WTC11 (cell line): ENCODE data around the gene CPEB3.

Experiments used
- ATF2 ChIP-seq: sonication (generic); formaldehyde crosslinking; IDR thresholded peaks from 2 replicates; pipeline ENCODE4 v1.8.1; 2022; ENCODE audit warnings: low read depth, missing genetic modification reagents, borderline replicate concordance
- CREB1 ChIP-seq: sonication (generic); formaldehyde crosslinking; IDR thresholded peaks from 2 replicates; pipeline ENCODE4 v1.8.0; 2023; ENCODE audit warnings: mild to moderate bottlenecking, missing genetic modification reagents
- CTCF ChIP-seq: fragments of 200-600 bp; IDR thresholded peaks from 2 replicates; pipeline ENCODE4 v1.8.0; 2022; ENCODE audit warnings: antibody characterized with exemption
- ELF4 ChIP-seq: sonication (generic); formaldehyde crosslinking; IDR thresholded peaks from 2 replicates; pipeline ENCODE4 v1.8.1; 2022; ENCODE audit warnings: low read depth, mild to moderate bottlenecking, moderate library complexity, missing genetic modification reagents
- ETV6 ChIP-seq: sonication (generic); formaldehyde crosslinking; IDR thresholded peaks from 2 replicates; pipeline ENCODE4 v1.8.1; 2022; ENCODE audit warnings: mild to moderate bottlenecking, missing genetic modification reagents
- JUN ChIP-seq: sonication (generic); formaldehyde crosslinking; IDR thresholded peaks from 2 replicates; pipeline ENCODE4 v1.8.0; 2023; ENCODE audit warnings: mild to moderate bottlenecking, missing genetic modification reagents
- MAX ChIP-seq: sonication (generic); formaldehyde crosslinking; IDR thresholded peaks from 2 replicates; pipeline ENCODE4 v1.8.0; 2022; ENCODE audit warnings: mild to moderate bottlenecking, missing genetic modification reagents
- NR1H2 ChIP-seq: sonication (generic); formaldehyde crosslinking; IDR thresholded peaks from 2 replicates; pipeline ENCODE4 v1.9.0; 2021; ENCODE audit warnings: mild to moderate bottlenecking, moderate library complexity, missing genetic modification reagents
- ZNF121 ChIP-seq: sonication (generic); formaldehyde crosslinking; IDR thresholded peaks from 2 replicates; pipeline ENCODE4 v1.8.0; 2023; ENCODE audit warnings: missing genetic modification reagents
- ZNF138 ChIP-seq: sonication (generic); formaldehyde crosslinking; conservative IDR thresholded peaks from 2 replicates; pipeline ENCODE4 v1.8.1; 2022; ENCODE audit warnings: mild to moderate bottlenecking, moderate library complexity, missing genetic modification reagents
- ZNF396 ChIP-seq: fragments of 250-450 bp; sonication (Bioruptor Pico); IDR thresholded peaks from 2 replicates; pipeline ENCODE4 v1.8.0; 2021; ENCODE audit warnings: mild to moderate bottlenecking, moderate library complexity, borderline replicate concordance
- ZNF416 ChIP-seq: fragments of 250-450 bp; sonication (Bioruptor Pico); IDR thresholded peaks from 2 replicates; pipeline ENCODE4 v1.9.0; 2021; ENCODE audit warnings: mild to moderate bottlenecking, inconsistent platforms

GRCh38 chr10:92290837-92291615 is at the start of gene CPEB3, which contains the start of gene MARCHF5:
- TF ChIP-seq CTCF (no peak; the same call in 1 of the 2 replicates), ELF4 (no peak), ZNF121 (CRISPR knock-in tag) (no peak), CREB1 (no peak), ZNF396 (no peak), ZNF138 (CRISPR knock-in tag) (peak; percentile 52; the same call in 1 of the 2 replicates), ZNF416 (CRISPR knock-in tag) (no peak), NR1H2 (CRISPR knock-in tag) (no peak), JUN (no peak), ATF2 (CRISPR knock-in tag) (no peak), ETV6 (CRISPR knock-in tag) (peak; percentile 76), MAX (no peak; the same call in 1 of the 2 replicates)
